Esophagus squamous epithelium (tissue), 5 donors: ENCODE results near the gene PRND. TPM values are rescaled to one million over a fixed set of nuclear protein-coding genes. Genes with fewer than 3 reads are reported as not detected.

Experiments
- DNase-seq: peaks from one replicate; lab custom pipeline; 2025; lab: John Stamatoyannopoulos, UW
- H3K27ac ChIP-seq, 4 donors: fragments of 200-600 bp; sonication (generic); one replicate each; pipeline ENCODE4 v1.5.1; 2016 to 2019; ENCODE audit warnings: mild to moderate bottlenecking in 1 of 4
- H3K27me3 ChIP-seq, 4 donors: fragments of 200-600 bp; sonication (generic); 1 replicate in 3 of 4; 2 replicates in 1 of 4; pipeline versions ENCODE4 v1.5.1 to v1.6.0; 2017 to 2021; ENCODE audit warnings: antibody characterized with exemption in 1 of 4
- H3K36me3 ChIP-seq, 3 donors: fragments of 200-600 bp; sonication (generic); one replicate each; pipeline ENCODE4 v1.5.1; 2016 to 2019
- H3K4me1 ChIP-seq, 3 donors: fragments of 200-600 bp; sonication (generic); one replicate each; pipeline ENCODE4 v1.5.1; 2017 to 2019
- H3K4me3 ChIP-seq, 4 donors: fragments of 200-600 bp; sonication (generic); 1 replicate in 3 of 4; 2 replicates in 1 of 4; pipeline ENCODE4 v1.5.1; 2016 to 2019; ENCODE audit warnings: mild to moderate bottlenecking in 2 of 4, moderate library complexity in 1 of 4
- H3K9me3 ChIP-seq, 3 donors: fragments of 200-600 bp; sonication (generic); one replicate each; pipeline ENCODE4 v1.5.1; 2016 to 2019
- POLR2A ChIP-seq, 4 donors: fragments of 450-650 bp; IDR thresholded peaks; one replicate each; pipeline ENCODE4 v1.6.1; 2017; ENCODE audit warnings: antibody characterized with exemption in 4 of 4, mild to moderate bottlenecking in 4 of 4, moderate library complexity in 3 of 4
- WGBS, 2 donors: methylation state at CpG; one replicate each; pipeline ENCODE4 v1.1.5; 2018; 5-methylcytosine and 5-hydroxymethylcytosine counted together
- intact Hi-C: fragments of 100-400 bp; cut with DNase I; formaldehyde crosslinking; loops from one replicate; pipeline ENCODE4 v1.15.0; 2022
- total RNA-seq, 4 donors: library from RNA; depleted of rRNA; stranded (reverse); fragments of >200 nt; gene quantifications; one replicate each; pipeline ENCODE4 v1.1.0, GENCODE V29; 2016
- TF ChIP-seq, protein P1 (sequence below), 6 experiments: fragments of 450-650 bp in 4 of 6; fragments of 200-600 bp in 2 of 6; sonication (generic) in 2 of 6; IDR thresholded peaks; one replicate each; pipeline ENCODE4 v1.5.1; 2016 to 2019; ENCODE audit warnings: antibody characterized with exemption in 6 of 6, mild to moderate bottlenecking in 4 of 6, moderate library complexity in 4 of 6
- donor health status: DM: yes; HTN: yes; CAD: no.

Gene PRND
- total RNA-seq, 4 donors from 2014 or later: not detected

DNA sequence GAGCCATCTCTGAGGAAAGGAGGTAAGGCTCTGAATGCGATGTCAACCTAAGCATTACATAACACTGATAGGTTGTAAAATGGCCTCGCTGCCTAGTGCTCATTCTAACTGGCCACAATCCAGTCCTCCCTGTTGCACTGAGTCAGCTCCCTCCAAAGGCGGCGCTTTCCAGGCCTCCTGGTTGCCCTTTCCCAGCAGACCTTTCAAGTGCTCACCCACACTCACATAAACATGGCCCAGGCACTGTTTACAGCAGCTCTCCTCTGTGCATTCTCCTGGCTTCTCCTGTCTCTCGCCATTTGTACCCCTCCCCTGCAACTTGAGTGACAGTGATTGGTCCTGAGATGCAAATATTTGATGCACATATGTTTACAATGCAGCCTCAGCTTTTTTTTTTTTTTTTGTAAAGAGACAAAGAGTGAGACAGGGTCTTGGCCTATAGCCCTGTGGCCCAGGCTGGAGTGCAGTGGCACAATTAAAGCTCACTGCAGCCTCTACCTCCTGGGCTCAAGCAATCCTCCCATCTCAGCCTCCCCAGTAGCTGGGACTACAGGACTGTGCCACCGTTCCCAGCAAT is 36.8 kb upstream of the PRND start:
- 43 to 58% methylated on average over 5 to 6 of the region's 6 CpGs for WGBS, 2 donors
- Histone ChIP-seq H3K36me3 (no peaks in the 10 kb centered on the region), H3K4me1 (peaks cover 20 to 52% (median 33%) of the 10 kb centered on the region in 3 donors), H3K27ac (peak overlapping the region in 3 of 4 donors; percentile 94 to 100 (median 98)), H3K4me3 (no peak overlapping the region), H3K9me3 (no peaks in the 10 kb centered on the region), H3K27me3 (peaks cover 0 to 32% (median 0%) of the 10 kb centered on the region in 4 donors)
- DNase-seq: no peak
- intact Hi-C loops: no loop called here
- TF ChIP-seq, protein P1, sequence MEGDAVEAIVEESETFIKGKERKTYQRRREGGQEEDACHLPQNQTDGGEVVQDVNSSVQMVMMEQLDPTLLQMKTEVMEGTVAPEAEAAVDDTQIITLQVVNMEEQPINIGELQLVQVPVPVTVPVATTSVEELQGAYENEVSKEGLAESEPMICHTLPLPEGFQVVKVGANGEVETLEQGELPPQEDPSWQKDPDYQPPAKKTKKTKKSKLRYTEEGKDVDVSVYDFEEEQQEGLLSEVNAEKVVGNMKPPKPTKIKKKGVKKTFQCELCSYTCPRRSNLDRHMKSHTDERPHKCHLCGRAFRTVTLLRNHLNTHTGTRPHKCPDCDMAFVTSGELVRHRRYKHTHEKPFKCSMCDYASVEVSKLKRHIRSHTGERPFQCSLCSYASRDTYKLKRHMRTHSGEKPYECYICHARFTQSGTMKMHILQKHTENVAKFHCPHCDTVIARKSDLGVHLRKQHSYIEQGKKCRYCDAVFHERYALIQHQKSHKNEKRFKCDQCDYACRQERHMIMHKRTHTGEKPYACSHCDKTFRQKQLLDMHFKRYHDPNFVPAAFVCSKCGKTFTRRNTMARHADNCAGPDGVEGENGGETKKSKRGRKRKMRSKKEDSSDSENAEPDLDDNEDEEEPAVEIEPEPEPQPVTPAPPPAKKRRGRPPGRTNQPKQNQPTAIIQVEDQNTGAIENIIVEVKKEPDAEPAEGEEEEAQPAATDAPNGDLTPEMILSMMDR (IDR thresholded peaks at IDR 0.05): no peak
- TF ChIP-seq POLR2A (IDR thresholded peaks at IDR 0.05): no peak

DNA sequence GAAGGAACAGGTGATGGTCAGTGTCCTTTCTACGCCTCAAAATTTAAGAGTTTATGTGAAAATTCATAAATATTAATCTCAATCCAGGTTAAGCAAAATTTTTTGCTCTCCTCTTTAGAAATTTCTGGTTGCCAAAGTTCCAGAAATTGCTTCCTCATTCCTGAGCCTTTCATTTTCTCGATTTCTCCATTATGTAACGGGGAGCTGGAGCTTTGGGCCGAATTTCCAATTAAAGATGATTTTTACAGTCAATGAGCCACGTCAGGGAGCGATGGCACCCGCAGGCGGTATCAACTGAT is 35.8 kb upstream of the PRND start:
- peak overlapping the region; percentile 94 to 100 (median 98) for H3K27ac ChIP-seq
- peaks cover 0 to 23% (median 0%) of the 10 kb centered on the region in 4 donors for H3K27me3 ChIP-seq
- H3K4me1 ChIP-seq: peaks cover 20 to 61% (median 33%) of the 10 kb centered on the region in 3 donors
- intact Hi-C loops: no loop called here
- H3K36me3 ChIP-seq: no peaks in the 10 kb centered on the region
- no peaks in the 10 kb centered on the region for H3K9me3 ChIP-seq
- peak overlapping the region; percentile 73 to 98 (median 92) for H3K4me3 ChIP-seq
- WGBS, 2 donors: 4% methylated on average over 8 of the region's 8 CpGs
- TF ChIP-seq, protein P1 (IDR thresholded peaks at IDR 0.05): no peak
- no peak for TF ChIP-seq POLR2A (IDR thresholded peaks at IDR 0.05)
- DNase-seq: no peak

DNA sequence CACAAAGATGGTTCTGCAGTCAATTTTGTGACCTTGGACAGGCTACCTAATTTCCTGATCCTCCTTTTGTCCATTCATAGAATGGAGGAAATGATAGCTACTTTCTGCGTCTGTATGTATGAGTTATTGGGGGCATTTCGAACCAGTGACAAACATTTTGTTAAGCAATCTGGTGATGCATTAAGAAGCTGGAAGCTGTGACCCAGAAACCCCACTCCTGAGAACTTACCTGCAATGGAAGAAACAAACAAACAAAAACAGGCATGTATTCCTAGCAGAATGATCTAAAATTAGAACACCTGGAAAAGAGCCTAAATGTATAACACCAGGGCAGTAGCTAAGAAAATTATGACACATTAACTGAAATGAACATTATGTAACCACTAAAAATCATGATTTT is 33.4 kb upstream of the PRND start:
- no peak for DNase-seq
- Histone ChIP-seq H3K27ac (peak overlapping the region in 3 of 4 donors; percentile 25 to 100 (median 94)), H3K4me1 (peaks cover 14 to 63% (median 33%) of the 10 kb centered on the region in 3 donors)

DNA sequence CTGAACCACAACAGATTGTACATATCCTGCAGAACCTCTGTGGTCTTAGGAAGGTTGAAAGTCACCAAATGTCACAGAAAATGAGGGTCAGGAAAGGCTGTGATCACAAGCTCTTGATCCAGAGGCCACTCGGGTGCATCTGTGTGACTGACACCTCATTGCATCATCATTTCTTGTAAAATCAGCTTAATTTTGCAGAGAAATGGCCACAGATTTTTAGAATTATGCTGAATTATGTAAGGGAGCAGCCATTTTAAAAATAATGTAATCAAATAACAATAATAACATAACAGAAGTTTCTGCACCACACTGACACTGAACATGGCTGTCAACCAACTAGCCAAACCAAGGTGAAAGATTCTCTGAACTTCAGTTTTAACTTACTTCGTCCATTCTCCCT is 32.5 kb upstream of the PRND start:
- no peaks in the 10 kb centered on the region for H3K9me3 ChIP-seq
- peaks cover 0 to 13% (median 0%) of the 10 kb centered on the region in 3 donors for H3K36me3 ChIP-seq
- peaks cover 14 to 60% (median 33%) of the 10 kb centered on the region in 3 donors for H3K4me1 ChIP-seq
- no peak overlapping the region for H3K4me3 ChIP-seq
- no peak for DNase-seq
- intact Hi-C loops: no loop called here
- H3K27me3 ChIP-seq: no peaks in the 10 kb centered on the region
- 25 to 49% methylated on average over 2 of the region's 2 CpGs for WGBS, 2 donors
- no peak for TF ChIP-seq POLR2A (IDR thresholded peaks at IDR 0.05)
- TF ChIP-seq, protein P1 (IDR thresholded peaks at IDR 0.05): no peak
- H3K27ac ChIP-seq: peak overlapping the region in 1 of 4 donors; percentile 94

More for the DNA sequence above, 33.4 kb upstream of the PRND start:
- H3K36me3 ChIP-seq: peaks cover 0 to 4% (median 0%) of the 10 kb centered on the region in 3 donors
- peaks cover 0 to under 1% (median 0%) of the 10 kb centered on the region in 4 donors for H3K27me3 ChIP-seq
- 20 to 31% methylated on average over 2 of the region's 2 CpGs for WGBS, 2 donors
- H3K4me3 ChIP-seq: peak overlapping the region in 2 of 4 donors; percentile 73 to 93
- H3K9me3 ChIP-seq: no peaks in the 10 kb centered on the region
- intact Hi-C loops: no loop called here
- TF ChIP-seq, protein P1 (IDR thresholded peaks at IDR 0.05): no peak
- TF ChIP-seq POLR2A (IDR thresholded peaks at IDR 0.05): no peak

DNA sequence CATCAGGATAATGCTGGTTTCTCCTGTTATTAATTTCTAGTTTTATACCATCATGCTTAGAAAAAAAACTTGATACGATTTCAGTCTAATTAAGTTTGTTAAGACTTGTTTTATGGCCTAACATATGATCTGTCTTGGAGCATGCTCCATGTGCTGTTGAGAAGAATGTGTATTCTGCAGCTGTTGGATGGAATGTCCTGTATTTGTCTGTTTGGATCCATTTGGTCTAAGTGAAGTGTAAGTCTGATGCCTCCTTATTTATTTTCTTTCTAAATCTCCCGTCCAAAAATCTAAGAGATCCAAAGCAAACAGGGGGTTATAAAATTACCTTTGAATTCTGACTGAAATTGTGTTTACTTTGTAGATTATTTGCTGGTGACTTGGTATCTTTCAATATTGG is 30.0 kb upstream of the PRND start:
- Histone ChIP-seq H3K9me3 (no peaks in the 10 kb centered on the region), H3K27me3 (no peaks in the 10 kb centered on the region), H3K36me3 (peaks cover 0 to 13% (median 0%) of the 10 kb centered on the region in 3 donors), H3K27ac (no peak overlapping the region), H3K4me3 (no peak overlapping the region), H3K4me1 (peaks cover 0 to 42% (median 17%) of the 10 kb centered on the region in 3 donors)
- intact Hi-C loops: no loop called here
- TF ChIP-seq POLR2A (IDR thresholded peaks at IDR 0.05): no peak
- TF ChIP-seq, protein P1 (IDR thresholded peaks at IDR 0.05): no peak
- WGBS, 2 donors: 29 to 33% methylated on average over 2 of the region's 2 CpGs
- DNase-seq: no peak
